Fibroblast of peridontal ligament (primary cell): Measurements from ENCODE around the gene PLXNA3.

ENCODE experiments used
- DNase-seq: peaks from one replicate; pipeline ENCODE4 v3.0.0-alpha.2; 2010; ENCODE audit errors: extremely low read depth

PLXNA3 gene

DNA sequence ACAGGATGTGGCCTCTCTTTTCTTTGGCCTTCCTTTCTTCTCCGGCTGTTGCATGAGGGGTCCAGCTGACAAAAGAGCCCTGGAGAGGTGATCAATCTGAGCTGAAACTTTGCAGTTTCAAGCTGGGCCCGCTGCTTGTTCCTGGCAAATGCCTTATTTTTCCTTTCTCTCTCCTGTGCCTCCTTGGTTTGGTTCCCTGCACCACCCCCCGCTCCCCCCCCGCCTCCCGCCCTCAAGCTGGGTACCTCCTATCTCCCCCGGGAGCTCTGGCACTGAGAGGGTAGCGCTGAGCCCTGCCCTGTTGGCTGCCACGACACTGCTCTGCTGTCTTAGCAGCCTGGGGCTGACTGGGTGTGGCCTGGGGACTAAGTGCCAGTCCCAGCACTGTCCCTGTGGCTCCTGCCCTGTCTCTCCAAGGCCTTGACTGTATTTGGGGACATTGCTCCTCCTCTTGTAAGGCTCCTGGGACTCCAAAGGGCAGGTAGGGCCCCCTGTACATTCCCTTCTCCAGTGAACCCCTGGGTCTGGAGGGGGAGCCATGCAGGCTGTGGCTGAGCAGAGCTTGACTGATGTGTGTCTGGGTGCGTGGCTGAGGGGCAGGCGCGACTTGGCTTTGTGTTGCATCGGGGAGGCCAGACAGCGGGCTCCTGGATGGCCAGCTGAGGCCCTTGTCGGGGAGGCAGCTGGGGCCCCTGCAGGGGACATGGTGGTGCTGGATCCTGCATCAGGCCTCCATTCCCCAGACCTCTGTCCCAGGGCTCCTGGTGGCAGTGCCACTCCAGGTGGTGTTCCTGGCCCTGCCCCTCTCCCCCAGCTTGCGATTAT, 1.1 kb downstream of the PLXNA3 start:
- DNase-seq, result no peak

DNA sequence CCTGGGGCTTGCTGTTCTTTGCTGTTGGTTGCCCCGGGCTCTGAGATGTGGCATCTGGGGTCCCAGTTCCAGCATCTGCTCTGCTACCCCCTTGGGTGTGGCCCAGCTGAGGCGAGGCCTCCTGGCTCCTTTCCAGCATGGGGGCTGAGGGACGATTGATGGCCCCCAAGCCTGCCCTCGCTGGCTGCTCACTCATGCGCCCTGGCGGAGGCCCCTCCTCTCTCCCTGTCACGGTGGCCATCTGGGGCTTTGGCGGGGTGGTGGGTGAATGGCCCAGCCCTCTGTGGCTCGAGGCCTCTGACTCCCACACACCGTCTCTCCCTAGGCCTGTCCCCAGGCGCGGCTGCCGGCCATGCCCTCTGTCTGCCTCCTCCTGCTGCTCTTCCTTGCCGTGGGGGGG, 1.8 kb downstream of the PLXNA3 start:
- DNase-seq, result no peak

DNA sequence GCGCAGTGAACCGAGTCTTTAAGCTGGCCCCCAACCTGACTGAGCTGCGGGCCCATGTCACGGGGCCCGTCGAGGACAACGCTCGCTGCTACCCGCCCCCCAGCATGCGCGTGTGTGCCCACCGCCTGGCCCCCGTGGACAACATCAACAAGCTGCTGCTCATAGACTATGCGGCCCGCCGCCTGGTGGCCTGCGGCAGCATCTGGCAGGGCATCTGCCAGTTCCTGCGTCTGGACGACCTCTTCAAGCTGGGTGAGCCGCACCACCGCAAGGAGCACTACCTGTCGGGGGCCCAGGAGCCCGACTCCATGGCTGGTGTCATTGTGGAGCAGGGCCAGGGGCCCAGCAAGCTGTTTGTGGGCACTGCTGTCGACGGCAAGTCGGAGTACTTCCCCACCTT, 2.2 kb downstream of the PLXNA3 start:
- no peak for DNase-seq

DNA sequence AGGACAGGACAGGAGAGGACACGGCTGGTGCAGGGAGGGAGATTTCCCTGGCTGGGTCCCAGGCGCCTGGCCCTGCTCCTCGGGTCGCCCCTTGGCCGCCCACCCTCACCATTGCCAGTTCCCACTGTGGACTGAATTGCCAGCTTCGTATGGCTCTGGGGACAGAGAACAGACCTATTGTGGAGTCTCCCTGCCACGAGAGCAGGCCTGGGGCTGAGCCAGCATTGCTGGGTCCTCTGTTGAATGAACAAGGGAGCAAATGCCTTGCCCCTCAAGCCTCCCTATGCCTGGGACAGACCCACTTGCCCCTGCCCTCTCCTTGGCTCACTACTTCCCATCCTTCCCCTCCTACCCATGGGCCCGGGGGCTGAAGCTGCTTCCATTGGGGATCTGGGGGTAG, 4.3 kb downstream of the PLXNA3 start:
- DNase-seq, result no peak

DNA sequence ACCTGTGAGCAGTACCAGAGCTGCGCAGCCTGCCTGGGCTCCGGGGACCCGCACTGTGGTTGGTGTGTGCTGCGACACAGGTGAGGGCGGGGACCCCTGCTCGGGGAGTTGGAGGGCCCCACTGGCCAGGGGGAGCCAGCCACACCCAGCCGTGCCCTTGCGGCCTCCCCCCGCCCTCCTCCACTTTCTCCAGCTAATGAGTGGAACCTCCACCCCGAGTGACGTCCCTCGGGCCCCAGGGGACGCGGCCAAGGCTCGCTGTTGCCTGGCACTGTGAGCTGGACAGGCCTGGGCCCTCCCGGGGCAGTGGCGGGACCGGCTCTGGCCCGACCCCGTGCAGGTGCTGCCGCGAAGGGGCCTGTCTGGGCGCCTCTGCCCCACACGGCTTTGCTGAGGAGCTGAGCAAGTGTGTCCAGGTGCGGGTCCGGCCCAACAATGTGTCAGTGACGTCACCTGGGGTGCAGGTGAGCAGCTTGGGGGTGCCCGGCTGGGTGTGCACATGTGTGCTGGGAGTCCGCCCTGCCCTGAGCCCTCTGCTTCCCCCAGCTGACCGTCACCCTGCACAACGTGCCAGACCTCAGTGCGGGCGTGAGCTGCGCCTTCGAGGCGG, 5.6 kb downstream of the PLXNA3 start:
- DNase-seq, result no peak

DNA sequence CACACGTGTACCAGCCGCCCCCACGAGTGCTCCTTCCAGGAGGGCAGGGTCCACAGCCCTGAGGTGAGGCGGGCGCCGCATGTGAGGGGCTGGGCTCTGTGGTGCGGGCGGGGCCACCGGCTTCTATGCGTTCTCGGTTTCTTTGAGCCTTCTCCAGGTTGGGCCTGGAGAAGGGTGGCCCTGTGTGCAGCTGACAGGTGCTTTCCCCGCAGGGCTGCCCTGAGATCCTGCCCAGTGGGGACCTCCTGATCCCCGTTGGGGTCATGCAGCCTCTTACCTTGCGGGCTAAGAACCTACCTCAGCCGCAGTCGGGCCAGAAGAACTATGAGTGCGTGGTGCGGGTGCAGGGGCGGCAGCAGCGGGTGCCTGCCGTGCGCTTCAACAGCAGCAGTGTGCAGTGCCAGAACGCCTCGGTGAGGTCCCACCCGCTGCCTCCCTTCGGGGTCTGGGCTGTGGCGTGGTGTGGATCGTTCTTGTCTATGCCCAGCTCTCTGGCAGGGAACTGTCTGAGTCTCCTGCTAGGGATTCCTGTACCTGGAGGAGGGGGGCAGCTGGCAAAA, 6.8 kb downstream of the PLXNA3 start:
- no peak for DNase-seq

DNA sequence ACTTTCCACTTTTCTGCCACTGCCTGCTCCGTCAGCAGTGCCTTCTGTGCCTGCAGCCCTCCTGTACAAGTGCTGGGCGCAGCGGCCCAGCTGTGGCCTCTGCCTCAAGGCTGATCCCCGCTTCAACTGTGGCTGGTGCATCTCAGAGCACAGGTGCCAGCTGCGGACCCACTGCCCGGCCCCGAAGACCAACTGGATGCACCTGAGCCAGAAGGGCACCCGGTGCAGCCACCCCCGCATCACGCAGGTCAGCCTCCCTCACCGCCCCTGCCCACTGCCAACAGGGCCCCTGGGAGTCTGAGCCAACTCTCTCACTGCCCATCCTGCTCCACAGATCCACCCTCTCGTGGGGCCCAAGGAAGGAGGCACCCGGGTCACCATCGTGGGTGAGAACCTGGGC, 7.5 kb downstream of the PLXNA3 start:
- DNase-seq, result no peak

DNA sequence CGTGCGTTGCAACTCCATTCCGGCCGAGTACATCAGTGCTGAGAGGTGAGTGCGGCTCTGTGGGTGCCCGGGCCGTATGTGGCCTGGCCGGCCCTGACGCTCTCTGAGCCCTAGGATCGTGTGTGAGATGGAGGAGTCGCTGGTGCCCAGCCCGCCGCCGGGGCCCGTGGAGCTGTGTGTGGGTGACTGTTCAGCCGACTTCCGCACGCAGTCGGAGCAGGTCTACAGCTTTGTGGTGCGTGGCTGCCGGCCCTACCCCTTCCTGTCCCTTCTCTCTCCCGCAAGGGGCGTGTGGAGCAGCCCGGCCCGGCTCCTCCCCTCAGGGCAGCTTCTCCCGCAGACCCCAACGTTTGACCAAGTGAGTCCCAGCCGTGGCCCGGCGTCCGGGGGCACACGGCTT, 8.0 kb downstream of the PLXNA3 start:
- no peak for DNase-seq

DNA sequence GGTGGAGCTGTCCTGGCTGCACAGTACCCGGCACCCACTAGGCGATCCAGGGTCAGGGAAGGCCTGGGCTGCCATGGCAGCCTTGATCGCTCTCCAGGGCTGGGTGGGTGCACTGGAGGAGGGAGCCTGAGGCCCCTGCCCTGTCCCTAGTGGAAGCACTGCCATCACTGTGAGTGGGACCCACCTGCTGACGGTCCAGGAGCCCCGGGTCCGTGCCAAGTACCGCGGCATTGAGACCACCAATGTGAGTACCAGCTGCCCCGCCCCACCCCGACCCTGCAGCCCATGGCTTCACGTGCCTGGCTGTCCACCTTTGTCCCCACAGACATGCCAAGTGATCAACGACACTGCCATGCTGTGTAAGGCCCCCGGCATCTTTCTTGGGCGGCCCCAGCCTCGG, 8.8 kb downstream of the PLXNA3 start:
- no peak for DNase-seq

DNA sequence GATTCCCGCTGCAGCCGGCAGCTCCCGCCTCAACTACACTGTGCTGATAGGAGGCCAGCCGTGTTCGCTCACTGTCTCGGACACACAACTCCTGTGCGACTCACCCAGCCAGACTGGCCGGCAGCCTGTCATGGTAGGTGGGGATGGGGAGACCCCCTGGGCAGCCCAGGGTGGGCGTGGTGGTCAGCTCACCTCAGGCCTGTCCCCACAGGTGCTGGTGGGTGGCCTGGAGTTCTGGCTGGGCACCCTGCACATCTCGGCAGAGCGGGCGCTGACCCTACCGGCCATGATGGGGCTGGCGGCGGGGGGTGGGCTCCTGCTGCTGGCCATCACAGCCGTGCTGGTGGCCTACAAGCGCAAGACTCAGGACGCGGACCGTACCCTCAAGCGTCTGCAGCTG, 9.5 kb downstream of the PLXNA3 start:
- DNase-seq, result no peak

DNA sequence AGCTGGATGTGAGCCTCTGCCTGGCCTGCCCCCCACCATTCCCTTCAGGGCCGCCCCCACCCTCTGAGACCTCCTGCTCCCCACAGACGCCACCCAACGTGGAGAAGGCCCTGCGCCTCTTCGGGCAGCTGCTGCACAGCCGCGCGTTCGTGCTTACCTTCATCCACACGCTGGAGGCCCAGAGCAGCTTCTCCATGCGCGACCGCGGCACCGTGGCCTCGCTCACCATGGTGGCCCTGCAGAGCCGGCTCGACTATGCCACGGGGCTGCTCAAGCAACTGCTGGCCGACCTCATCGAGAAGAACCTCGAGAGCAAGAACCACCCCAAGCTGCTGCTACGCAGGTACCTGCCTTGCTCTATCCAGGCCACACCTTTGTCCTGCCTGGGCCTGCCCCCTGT, 10.1 kb downstream of the PLXNA3 start:
- no peak for DNase-seq

DNA sequence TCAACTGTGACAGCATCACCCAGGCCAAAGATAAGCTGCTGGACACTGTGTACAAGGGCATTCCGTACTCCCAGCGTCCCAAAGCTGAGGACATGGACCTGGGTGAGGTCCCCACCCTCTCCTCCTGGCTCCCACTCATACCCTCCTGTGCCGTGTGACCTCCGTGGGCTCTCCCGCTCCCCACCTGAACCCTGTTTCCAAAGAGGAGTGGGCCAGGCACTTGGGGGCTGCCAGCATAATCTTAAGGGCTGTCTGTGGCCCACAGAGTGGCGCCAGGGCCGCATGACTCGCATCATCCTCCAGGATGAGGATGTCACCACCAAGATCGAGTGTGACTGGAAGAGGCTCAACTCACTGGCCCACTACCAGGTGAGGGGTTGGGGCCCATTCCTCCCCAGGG, 11.0 kb downstream of the PLXNA3 start:
- no peak for DNase-seq

DNA sequence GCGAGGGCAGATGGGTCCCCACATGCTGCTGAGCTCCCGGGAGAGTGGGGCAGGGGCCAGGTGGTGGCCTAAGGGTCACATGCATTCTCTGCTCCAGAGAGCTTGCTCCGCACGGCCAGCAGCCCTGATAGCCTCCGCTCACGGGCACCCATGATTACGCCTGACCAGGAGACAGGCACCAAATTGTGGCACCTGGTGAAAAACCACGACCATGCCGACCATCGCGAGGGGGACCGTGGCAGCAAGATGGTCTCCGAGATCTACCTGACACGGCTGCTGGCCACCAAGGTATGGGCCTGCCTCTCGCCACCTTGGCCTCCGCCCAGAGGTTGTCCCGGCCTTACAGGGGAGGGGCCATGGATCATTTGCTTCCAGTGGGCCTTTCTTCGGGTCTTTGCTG, 11.8 kb downstream of the PLXNA3 start:
- DNase-seq, result no peak

DNA sequence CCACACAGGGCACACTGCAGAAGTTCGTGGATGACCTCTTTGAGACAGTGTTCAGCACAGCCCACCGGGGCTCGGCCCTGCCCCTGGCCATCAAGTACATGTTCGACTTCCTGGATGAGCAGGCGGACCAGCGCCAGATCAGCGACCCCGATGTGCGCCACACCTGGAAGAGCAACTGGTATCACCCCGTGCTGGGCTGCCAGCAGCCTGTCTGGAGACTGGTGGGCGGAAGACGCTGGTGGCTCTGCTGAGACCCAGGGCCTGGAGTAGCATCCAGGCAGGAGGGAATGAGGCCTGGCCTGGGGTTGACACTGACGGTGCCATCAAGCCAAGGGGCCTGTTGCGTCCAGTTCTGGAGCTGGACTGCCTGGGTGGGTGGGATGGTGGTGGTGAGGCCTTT, 12.4 kb downstream of the PLXNA3 start:
- DNase-seq, result no peak

DNA sequence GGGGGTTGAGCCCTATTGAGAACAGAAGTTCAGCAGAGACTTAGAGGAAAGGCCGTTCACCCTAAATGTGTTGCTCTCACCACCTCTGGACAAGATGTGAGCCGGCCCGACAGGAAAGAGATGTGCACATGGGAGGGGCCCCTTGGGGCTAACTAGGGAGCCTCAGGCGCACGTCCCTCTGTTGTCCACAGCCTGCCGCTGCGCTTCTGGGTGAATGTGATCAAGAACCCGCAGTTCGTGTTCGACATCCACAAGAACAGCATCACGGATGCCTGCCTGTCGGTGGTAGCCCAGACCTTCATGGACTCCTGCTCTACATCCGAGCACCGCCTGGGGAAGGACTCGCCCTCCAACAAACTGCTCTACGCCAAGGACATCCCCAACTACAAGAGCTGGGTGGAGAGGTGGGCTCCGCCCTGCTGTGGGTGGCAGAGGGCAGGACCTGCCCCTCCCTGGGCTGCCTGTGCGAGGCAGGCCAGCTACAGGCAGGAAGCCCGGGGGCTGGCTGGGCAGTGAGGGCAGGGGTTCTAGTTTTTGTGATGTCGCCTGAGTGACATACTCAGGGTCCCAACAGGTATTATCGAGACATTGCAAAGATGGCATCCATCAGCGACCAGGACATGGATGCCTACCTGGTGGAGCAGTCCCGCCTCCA, 13.0 kb downstream of the PLXNA3 start:
- DNase-seq, result no peak

DNA sequence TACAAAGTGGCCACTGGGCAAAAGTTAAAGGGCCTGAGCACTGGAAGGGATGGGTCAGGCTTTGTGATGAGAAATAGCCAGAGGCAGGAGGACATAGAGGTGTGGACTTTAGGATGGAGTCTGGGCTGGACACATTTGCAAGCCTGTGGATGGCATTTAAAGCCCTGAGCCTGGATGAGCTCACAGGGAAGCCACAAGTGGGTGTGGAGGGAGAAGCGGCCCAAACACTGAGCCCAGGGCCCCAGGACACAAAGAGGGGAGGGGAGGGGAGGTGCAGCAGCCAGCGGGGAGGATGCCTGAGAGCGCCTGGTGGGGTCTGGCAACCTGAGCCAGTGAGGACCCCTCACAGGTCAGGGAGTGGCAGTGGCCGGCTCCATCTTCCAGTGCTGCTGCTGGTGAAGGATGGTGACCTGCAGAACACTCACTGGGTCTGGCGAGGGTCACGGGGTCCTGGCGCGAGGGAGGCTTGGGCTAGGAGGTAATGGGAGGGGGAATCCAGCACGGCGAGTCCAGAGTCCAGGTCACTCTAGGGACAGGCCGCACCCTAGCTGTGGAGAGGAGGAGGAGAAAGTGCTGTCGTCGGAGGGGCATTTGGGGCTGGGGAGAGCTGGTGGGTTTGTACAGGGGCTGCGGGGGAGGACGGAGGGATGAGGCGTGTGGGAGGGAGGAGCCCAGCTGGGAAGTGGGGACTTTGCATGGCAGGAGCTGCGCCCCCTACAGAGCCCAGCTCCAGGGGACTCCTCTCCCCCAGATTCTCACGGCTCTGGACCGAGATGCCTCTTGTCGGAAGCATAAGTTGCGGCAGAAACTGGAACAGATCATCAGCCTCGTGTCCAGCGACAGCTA, 14.0 kb downstream of the PLXNA3 start:
- no peak for DNase-seq

DNA sequence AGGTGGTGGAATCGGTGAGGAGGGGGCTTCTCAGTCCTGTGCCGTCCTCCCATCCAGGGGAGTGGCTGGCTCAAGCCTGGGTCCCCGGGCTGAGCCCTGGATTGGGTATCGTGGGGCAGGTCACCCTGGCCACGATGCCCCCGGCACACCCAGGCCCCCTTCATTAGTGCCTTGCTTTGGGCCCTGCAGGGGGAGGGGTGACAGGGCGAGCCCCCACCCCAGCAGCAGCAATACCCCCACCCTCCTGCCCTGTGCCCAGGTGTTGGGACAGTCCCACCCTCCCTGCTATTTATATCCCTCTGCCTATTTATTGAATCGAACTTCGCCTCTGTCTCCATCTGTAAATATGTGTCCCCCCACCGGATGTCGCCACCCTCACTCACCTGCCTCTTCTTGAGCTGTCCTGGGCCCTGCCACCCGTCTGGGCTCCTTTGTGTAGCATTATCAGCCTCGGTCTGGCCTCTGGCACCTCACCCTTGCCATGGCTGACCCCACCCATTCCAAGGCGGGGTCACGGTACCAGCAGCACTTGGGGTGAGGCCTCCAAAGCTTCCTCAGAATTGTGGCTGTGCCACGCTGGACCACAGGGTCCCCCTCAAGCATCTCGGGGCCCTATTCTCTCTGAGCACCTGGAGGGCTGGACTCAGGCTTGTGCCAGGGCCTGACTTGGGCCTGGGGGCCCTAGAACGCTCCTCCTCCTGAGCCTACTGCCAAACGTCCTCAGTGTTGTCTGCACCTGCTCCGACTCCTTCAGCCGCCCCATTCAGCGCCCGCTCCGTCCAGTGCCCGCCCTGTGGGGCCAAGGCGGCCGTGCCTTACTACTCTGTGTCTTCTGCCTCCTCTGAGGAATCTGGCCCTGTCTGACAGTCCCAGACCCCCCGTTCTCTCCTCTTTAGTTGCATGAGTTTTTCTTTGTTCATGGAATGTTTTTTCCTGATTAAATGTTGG, 14.9 kb downstream of the PLXNA3 start:
- no peak for DNase-seq

DNA sequence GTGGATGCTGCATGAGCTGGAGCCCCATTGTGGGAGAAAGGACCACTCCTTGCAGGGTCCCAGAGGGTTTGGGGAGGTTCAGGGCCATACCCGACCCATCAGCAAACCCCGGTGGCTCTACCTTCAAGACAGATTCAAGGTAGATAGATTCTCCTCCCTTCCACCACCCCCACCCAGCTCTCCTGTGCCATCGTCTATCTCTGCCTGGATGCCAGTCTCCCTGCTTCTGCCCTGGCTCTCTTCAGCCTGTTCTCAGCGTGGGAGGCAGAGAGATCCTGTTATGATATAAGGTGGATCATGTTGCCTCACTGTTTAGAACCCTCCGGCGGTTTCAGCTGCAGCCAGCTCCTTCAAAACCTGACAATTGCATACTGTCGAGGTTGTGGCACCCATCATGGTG, 15.6 kb downstream of the PLXNA3 start:
- no peak for DNase-seq

DNA sequence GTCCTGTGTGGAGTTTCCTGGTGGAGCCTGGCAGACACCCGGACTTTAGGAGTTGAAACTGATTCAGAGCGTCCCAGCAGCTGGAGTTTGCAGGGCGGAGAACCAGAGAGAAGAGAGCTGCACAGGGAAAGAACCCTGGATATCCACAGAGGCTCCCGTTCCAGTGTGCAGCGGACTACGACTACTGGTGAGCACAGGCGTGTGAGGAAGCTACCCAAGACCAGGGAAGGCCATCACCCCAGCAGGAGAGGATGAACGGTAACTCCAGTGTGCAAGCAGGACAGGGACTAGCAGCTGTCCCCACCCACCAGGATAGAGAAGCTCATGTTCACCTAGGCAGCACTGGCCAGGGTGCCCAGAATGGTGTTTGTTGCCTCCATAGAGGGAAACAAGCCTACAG, 18.7 kb downstream of the PLXNA3 start:
- DNase-seq, result no peak

DNA sequence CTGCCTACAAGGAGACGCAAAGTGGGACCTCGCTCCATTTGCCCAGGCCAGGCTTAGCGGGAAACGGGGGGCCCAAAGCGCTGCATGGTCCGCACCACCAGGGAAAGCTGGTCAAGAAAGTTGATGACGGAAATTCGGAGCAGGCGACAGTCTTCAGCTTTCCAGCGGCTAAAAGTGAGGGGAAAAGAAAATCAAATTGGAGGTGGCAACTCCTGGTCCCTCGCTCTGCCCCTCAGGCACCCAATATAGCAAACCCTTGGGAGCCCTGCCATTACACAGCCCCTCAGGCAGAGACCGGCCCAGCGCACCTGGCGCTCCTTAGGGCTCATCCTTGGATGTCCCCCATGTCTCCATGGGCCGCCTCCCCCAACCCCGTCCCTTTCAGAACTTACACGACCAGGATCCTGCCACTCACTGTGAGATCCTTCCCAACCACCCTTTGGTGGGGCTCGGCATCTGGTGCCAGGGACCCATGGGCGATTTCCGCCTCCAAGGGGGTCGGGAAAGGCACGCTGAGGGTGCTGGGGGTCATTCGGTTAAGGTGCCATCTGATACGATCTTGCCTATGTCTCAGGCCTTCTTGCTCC, 19.9 kb downstream of the PLXNA3 start:
- no peak for DNase-seq
